ENCODE measurements around the gene ELOVL1.

ELOVL1 gene

GRCh38 chr1:43352881-43353280 lies 14.9 kb downstream of the ELOVL1 start:
- no peak for DNase-seq

- DNase-seq: no peak
Measured at GRCh38 chr1:43352351-43352705, 15.5 kb downstream of the ELOVL1 start.

DNA sequence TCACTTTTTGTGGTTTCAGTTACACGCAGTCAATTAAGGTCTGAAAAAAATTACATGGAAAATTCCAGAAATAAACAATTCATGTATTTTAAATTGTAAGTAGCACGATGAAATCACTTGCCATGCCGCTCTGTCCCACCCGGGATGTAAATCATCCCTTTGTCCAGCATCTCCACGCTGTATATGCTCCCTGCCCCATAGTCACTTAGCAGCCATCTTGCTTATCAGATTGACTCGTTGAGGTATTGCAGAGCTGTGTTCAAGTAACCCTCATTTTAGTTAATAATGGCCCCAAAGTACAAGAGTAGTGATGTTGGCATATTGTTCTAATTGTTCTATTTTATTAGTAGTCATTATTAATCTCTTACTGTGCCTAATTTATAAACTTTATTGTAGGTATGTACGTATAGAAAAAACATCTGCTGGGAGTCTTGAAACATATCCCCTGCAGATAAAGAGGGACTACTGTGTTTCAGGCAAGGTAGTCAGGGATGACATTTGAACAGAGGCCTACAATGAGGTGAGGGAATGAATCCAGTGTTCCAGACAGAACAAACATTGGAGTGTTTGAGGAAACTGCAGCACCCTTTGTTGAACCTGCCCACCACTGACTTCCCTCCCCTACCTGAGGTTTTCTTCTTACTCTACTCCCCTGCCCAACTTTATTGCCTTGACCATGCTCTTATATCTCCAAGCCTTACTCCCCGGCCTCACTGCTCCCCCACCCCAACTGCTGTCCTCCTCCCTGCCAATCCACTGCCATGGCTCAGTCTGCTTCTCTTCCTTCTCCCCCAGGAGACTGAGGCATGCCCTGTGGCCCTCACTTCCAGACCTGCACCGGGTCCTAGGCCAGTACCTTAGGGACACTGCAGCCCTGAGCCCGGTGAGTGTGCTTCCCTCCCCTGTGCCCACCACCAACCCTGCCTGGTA lies 16.1 kb downstream of the ELOVL1 start:
- no peak for DNase-seq

DNA sequence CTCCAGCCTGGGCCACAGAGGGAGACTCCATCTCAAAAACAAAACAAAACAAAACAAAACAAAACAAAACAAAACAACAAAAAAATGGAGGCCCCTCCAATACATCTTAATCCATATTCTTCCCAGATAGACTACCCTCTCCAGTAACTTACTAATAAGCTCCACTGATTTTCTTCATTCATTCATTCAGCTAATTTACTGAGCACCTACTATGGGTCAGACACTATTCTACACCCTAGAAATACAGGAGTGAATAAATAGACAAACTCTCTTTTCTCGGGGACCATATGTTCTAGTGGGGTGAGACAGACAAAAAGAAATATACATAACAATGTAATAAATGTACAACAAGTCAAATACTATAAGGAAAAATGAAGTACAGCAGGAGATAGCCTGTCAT lies 16.8 kb downstream of the ELOVL1 start:
- DNase-seq: no peak

DNA sequence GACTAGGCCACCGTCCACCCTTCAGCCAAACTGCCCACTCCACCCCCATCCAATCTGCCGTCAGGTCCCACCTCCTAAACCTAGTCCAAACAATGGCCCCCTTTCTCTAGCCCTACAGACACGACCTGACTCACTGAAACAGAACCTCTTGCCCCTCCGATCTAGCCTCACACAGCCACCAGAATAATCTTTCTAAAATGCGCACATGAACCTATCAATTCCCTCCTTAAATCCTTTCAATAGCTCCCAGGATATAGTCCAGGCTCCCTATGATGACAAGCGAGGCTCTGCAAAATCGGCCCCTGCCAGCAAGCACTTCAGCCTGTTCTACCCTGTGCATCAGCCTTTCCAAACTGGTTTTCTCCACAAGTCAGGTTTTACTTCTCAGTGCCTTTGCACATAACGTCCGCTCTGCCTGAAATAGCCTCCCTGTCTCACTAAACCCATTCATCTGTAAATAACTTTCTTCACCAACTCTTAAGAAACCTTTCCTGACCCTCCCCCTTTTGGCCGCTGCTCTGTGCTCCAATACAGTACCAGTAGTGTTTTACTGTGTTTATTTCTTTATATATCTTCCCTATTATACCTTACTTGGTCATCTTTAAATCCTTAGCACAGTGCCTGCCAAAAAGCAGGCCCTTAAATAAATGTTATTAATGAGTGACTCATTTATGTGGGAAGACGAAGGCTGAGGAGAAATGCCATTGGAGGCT lies 18.1 kb downstream of the ELOVL1 start:
- no peak for DNase-seq

- DNase-seq: peak; percentile 85 to 90
Measured at GRCh38 chr1:43348809-43349593, 18.8 kb downstream of the ELOVL1 start.

DNA sequence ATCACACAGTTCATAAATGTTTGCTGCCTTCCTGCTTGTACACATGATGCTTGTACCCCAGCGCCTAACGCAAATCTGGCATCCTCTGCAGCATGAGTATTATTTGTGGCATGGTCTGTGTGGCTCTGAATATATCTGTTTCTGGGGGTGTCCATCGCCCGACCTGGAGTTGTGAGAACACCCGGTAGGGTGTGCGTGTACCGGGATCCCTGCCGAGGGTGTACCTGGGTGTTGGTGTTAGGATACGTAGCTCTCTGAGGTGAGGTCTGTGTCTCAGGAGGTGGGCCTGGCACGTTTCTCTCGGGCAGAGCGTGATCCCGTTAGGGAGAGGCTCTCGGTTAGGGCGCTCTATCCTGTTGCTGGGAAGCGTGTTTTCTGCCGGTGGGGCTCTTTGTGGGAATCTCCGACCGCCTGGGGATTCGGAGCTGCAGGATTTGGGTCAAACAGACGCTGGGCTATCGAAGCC lies 19.4 kb downstream of the ELOVL1 start:
- DNase-seq: no peak

GRCh38 chr1:43346636-43347035 lies 21.2 kb downstream of the ELOVL1 start:
- DNase-seq: no peak

DNA sequence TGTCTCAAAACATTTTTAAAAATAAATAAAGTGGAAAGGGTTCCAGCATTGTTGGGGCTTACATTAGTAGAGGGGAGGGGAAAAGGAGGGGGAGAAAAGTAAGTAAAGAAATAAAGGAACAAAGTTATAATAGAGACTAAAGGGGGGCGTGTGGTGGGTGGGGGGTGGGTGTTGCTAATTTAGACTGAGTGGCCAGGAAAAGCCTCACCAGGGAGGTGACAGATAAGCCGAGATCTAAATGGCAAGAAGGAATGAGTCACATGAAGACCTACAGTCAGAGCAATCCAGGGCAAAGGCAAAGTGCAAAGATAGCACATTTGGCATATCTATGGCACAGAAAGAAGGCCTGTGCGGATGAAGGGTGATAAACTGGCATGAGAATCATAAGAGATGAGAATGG lies 22.7 kb downstream of the ELOVL1 start:
- DNase-seq: no peak

DNA sequence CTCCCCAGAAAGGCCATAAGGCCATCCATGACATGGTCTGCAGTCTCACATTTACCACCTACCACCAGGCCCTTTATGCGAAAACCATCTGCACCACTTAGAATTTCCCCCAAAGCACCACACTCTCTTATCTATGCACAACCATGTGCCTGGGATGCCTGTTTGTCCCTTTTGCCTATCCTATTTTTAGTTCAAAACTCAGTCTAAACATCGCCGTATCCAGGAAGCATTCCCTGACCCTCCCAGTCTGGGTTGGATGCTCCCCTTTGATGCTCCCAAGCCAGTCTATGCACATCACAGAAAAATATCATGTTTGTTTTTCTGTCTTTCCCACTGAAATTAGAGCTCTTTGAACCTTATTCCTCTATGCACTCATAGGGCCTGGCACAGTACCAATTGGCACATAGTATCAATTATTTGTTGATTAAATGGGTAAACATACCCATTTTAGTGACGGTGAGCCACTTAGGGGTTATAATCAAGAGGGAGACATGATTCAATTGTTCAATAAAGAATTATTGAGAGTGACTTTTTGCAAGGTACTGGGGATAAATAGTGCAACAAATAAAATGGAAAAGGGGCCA lies 23.5 kb downstream of the ELOVL1 start:
- DNase-seq: no peak

DNA sequence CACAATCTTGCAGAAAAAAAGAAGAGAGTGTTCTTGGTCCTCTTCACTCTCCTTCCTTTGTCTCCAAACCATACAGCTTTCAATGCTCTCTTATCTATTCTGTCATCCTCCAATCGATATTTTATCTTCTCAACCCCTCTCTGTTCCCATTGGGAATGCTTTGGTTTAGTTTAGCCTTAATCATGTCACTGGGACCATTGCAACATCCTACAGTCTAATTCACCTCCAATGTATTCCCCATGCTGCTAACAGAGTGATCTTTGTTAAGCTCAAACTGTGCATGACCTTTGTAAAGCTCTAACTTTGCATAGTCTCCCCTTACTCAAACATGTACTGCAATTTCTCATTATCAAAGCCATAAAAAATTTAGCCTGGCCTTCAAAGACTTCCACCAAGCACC lies 27.3 kb downstream of the ELOVL1 start:
- no peak for DNase-seq

GRCh38 chr1:43339584-43340232 lies 28.1 kb downstream of the ELOVL1 start:
- no peak for DNase-seq

DNA sequence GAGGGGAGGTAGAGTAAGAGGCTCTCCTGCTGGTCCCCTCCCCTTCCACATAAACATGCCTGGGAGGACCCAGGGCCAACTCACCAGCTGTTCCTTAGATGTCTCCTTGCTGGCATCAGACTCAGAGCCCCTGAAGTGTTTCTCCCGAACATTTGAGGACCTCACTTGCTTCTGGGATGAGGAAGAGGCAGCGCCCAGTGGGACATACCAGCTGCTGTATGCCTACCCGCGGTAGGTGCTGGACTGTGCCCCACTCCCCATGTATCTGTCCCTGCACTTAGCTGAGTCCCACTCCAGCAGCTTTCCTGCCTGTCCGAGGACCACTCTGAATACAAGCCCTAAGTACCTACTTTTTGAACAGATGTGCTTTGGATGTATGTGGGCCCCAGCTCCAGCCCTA lies 29.8 kb downstream of the ELOVL1 start:
- no peak for DNase-seq

- DNase-seq: no peak
Measured at GRCh38 chr1:43337588-43337987, 30.2 kb downstream of the ELOVL1 start, which contains the start of gene MPL. Gene MPL (plus strand): TSS chr1:43337818. CDS start chr1:43337849, 31 bp downstream.

DNA sequence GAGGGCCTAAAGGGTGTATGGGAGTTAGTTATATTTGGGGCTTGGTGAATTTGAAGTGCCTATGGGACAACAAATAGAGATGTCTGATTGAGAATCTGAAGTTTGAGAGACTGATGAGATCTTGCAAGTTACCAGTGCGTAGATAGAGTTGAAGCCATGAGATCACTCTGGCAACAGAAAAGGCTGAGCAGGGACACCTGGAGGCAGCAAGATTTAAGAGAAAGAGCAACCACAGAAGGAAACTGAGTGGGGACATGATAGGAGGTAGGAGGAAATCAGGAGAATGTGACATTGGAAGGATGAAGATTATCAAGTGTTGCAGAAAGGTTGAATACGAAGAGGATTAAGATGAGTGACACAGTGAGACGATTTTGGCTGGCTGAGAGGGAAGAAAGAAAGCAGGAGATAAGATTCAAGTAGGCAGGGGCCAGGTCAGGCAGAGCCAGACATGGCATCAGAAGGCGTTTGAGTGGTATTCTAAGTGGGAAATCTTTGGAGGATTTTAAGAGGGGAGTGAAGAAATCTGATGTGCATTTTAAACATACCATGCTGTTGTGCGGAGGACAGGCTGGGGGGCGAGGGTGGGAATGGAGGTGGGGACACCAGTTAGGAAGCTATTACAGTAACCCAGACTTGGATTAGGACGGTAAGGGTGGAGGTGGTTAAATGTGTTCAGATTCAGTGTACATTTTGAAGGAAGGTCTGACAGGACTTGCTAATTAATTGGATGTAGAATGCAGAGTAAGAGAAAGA lies 33.2 kb downstream of the ELOVL1 start:
- DNase-seq: no peak

DNA sequence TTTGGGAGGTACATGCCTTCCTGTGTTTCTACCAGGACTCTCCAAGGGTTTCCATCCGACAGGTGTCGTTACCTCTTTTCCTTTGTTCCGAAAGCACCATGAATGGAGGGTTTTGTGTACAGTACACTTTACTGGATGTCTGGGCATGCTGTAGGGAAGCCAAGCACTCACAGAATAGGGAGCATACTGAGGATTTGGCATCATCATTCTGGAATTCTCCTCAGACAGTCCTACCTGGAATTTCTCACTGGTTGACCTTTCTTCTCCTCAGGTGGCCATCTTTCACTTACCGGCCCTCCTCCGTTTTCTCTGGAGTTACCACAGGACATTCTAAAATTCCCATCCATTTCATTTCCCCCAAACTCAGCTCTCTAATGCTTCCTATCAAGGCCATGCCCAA lies 36.1 kb downstream of the ELOVL1 start:
- no peak for DNase-seq

GRCh38 chr1:43329995-43330751 lies 37.6 kb downstream of the ELOVL1 start:
- peak in 1 of 2 donors; percentile 24 for DNase-seq

DNA sequence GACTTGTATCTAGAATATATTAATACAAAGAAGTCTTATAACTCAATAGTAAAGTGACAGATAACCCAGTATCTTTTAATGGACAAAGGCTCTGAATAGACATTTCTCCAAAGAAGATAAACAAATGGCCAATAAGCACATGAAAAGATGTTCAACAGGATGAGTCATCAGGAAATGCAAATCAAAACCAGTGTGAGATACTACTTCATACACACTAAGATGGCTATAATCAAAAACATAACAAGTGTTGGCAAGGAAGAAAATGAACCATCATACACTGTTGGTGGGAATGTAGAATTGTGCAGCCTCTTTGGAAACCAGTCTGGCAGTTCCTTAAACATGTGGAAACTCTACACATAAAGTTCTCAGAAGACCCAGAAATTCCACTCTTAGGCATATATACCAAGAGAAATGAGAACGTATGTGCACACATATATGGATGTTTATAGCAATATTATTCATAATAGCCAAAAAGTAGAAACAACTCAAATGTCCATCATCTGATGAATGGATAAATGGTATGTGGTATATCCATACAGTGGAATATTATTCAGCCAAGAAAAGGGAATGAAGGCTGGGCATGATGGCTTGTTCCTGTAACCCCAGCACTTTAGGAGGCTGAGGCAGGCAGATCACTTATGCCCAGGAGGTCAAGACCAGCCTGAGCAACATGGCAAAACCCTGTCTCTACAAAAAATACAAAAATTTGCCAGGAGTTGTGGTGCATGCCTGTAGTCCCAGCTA lies 40.1 kb downstream of the ELOVL1 start:
- DNase-seq: no peak

- no peak for DNase-seq
Measured at GRCh38 chr1:43325381-43325780, 42.4 kb downstream of the ELOVL1 start.

- DNase-seq: no peak
Measured at GRCh38 chr1:43324810-43325209, 43.0 kb downstream of the ELOVL1 start.

Measured in CD4-positive, alpha-beta T cell treated with Interferon alpha-2 for 1 hour (primary cell).